Esophagus muscularis mucosa (tissue), 4 donors: ENCODE measurements around the gene MSX1.

Source experiments
- CTCF ChIP-seq, 3 experiments: fragments of 200-600 bp in 2 of 3; fragments of 450-650 bp in 1 of 3; sonication (generic) in 2 of 3; IDR thresholded peaks; one replicate each; pipeline ENCODE4 v1.5.1; 2017 to 2019; ENCODE audit warnings: antibody characterized with exemption in 3 of 3, mild to moderate bottlenecking in 2 of 3, moderate library complexity in 1 of 3
- EP300 ChIP-seq: sonication (generic); formaldehyde crosslinking; IDR thresholded peaks from one replicate; pipeline ENCODE4 v1.6.1; 2017; ENCODE audit warnings: antibody characterized with exemption
- POLR2AphosphoS5 ChIP-seq, 2 donors: sonication (generic); formaldehyde crosslinking; IDR thresholded peaks; one replicate each; pipeline ENCODE4 v1.6.1; 2017; ENCODE audit warnings: antibody characterized with exemption in 2 of 2

- TF ChIP-seq POLR2AphosphoS5 (IDR thresholded peaks at IDR 0.05) (no peak), CTCF (IDR thresholded peaks at IDR 0.05) (no peak), EP300 (no peak)
Measured at GRCh38 chr4:4893721-4894120, 34.3 kb downstream of the MSX1 start.
